AML-193 (cell line): ENCODE measurements around the gene GPSM3.
"Not testable (repeated sequence)": the region's sequence is repeated elsewhere in the genome, so short reads cannot be mapped to it uniquely, and the experiment has no call there.

Source experiments
- DNase-seq, 2 experiments: peaks; one replicate each; lab custom pipeline; 2025; lab: John Stamatoyannopoulos, UW

The GPSM3 gene

GRCh38 chr6:32149932-32150870, 42.2 kb downstream of the GPSM3 start:
- no peak for DNase-seq

DNA sequence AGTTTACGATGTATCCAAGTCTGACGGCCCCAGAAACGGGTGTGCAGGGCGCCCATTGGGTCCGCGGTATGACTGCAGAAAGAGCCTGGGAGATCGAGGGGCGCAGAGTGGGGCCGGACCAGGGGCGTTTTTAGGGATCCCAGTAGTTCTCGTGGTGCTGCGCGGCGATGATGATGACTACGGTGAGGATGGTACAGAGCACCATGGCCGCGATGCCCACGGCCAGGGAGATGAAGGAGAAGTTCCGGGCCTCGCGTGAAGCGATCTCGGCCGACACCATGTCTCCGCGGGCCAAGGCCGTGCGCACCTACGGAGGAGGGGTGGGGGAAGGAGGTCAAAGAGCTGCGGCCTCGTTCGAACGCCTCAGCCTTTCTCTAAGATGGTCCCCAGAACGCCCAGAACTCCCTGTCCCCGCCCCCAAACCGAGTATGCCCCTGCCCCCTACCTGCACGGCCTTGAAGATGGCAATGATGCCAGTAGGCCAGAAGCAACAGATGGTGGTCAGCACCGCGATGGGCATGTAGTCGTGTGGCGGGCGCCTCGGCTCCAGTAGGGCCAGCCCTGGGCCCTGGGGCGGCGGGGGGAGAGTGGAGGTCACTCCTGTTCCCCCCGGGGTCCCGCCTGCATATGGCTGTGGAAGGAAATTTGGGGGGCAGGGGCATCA, 43.2 kb downstream of the GPSM3 start:
- DNase-seq, result no peak

- no peak for DNase-seq
These were observed 44.0 kb downstream of the GPSM3 start for GRCh38 chr6:32148289-32149091.

DNA sequence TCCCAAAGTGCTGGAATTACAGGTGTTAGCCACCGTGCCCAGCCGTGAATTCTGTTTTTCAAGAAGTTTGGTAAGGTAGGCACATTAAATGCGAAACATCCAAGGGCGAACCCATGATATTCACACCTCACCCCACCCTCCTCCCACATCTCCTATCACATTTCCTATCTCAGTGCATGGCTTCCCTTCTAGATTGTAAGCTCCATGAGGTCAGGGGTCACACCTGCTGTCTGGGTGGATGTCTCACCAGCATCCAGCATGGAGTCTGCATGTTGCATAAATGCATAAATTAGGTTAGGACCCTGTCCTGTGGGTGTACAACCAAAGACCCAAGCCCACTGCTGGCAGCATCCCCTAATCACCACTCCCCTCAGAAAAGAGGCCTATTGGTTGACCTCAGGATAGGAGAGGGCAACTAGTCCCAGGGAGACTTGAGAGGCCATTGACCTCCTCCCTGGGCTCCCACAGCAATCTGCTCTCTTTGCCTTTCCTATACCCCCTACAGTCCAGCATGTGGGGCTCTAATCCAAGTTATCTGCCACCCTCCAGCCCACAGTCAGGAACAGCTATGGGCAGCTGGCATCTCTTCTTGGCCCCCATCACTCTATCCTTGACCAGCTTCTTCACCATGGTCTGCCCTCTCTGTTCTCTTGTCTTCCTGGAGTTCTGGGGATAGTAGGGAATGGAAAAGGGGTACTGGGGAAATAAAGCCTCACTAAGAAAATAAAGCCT, 44.9 kb downstream of the GPSM3 start:
- DNase-seq, result no peak

- no peak for DNase-seq
These were observed 45.8 kb downstream of the GPSM3 start for GRCh38 chr6:32146687-32147086.

DNA sequence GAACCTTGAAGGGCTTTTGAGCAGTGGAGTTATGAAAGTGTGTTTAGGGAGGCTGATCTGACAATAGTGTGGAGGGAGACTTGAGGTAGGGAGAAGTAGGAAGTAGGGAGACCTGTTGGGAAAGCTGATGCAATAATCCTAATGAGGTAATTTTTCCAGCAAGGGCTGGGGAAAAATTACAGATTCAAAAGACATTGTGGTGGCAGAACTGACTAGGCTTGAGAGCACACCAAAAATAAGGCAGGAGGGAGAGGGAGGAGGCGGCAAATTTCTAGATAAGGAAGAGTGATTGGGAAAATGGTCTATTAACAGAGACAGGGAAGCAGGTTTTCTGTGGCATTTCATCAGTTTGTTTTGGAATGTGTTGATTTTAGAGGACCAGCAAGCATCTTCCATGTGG, 46.2 kb downstream of the GPSM3 start:
- no peak for DNase-seq

- not testable (repeated sequence) for DNase-seq
These were observed 48.2 kb downstream of the GPSM3 start for GRCh38 chr6:32144238-32144637.
